Activated B cell treated with CpG ODN at 0.5 μM for 24 hours (primary cell): ENCODE results near the gene SGK1. TPM values are rescaled to one million over a fixed set of nuclear protein-coding genes. Genes with fewer than 3 reads are reported as not detected.
"Not testable (repeated sequence)": the region's sequence is repeated elsewhere in the genome, so short reads cannot be mapped to it uniquely, and the experiment has no call there.

Experiments
- ATAC-seq: fragments of 200-7000 bp; cut with Tn5 transposase; one replicate; pipeline ENCODE4 v1.10.0; 2021; ENCODE audit warnings: low read depth, mild to moderate bottlenecking, moderate library complexity
- CTCF ChIA-PET: fragments of 350-600 bp; sonication (Branson Sonifier 250); formaldehyde crosslinking; loops from one replicate; lab custom pipeline; 2021; ENCODE audit warnings: antibody characterized with exemption; lab: Charles Lee
- POLR2A ChIA-PET: fragments of 350-600 bp; sonication (Branson Sonifier 250); formaldehyde crosslinking; loops from one replicate; lab custom pipeline; 2021; ENCODE audit warnings: antibody characterized with exemption; lab: Charles Lee
- DNase-seq: peaks from one replicate; pipeline ENCODE4 v3.0.0; 2022
- H3K27ac Mint-ChIP-seq: one replicate; pipeline ENCODE4 v1.8.0; 2020; ENCODE audit warnings: mixed read lengths
- H3K27me3 Mint-ChIP-seq: one replicate; pipeline ENCODE4 v1.8.0; 2021; ENCODE audit warnings: mixed read lengths
- H3K36me3 Mint-ChIP-seq: one replicate; pipeline ENCODE4 v1.8.0; 2021; ENCODE audit warnings: low read depth, mixed read lengths
- H3K4me1 Mint-ChIP-seq: one replicate; pipeline ENCODE4 v1.8.0; 2021; ENCODE audit warnings: mixed read lengths
- H3K4me3 Mint-ChIP-seq: one replicate; pipeline ENCODE4 v1.8.0; 2020; ENCODE audit warnings: mild to moderate bottlenecking, mixed read lengths
- H3K9me3 Mint-ChIP-seq: one replicate; pipeline ENCODE4 v1.8.0; 2020; ENCODE audit warnings: mixed read lengths
- CTCF ChIP-seq: fragments of 200-600 bp; IDR thresholded peaks from one replicate; pipeline ENCODE4 v1.8.0; 2022; ENCODE audit warnings: antibody characterized with exemption, mild to moderate bottlenecking
- intact Hi-C: fragments of 100-400 bp; cut with micrococcal nuclease; formaldehyde crosslinking; loops from one replicate; pipeline ENCODE4 v1.15.1; 2024
- total RNA-seq: library from RNA; stranded (reverse); gene quantifications from 2 replicates; pipeline ENCODE4 v1.2.3, GENCODE V29; 2022

Gene SGK1
- total RNA-seq, 1 donor from 2014 or later: 36.2 TPM

GRCh38 chr6:134328138-134328537 lies 10.2 kb upstream of the SGK1 start:
- H3K27ac Mint-ChIP-seq: no peak overlapping the region
- no peaks in the 10 kb centered on the region for H3K36me3 Mint-ChIP-seq
- intact Hi-C loops: no loop called here
- no peak for DNase-seq
- no peak for TF ChIP-seq CTCF
- H3K27me3 Mint-ChIP-seq: no peaks in the 10 kb centered on the region
- peaks cover 2% of the 10 kb centered on the region for H3K9me3 Mint-ChIP-seq
- ChIA-PET POLR2A (no interaction called here), CTCF (no interaction called here)
- no peaks in the 10 kb centered on the region for H3K4me1 Mint-ChIP-seq
- no peak overlapping the region for H3K4me3 Mint-ChIP-seq
- no peak for ATAC-seq

GRCh38 chr6:134326192-134326591 lies 8.3 kb upstream of the SGK1 start:
- DNase-seq, ATAC-seq, CTCF ChIA-PET, H3K36me3 Mint-ChIP-seq, H3K27me3 Mint-ChIP-seq, H3K4me1 Mint-ChIP-seq, H3K4me3 Mint-ChIP-seq, H3K9me3 Mint-ChIP-seq, H3K27ac Mint-ChIP-seq, intact Hi-C loops: not testable (repeated sequence)
- POLR2A ChIA-PET: interaction anchor here (0.6 kb wide), 1 partner anchor 194 kb away, joined by 3 read pairs; no protein-coding TSS in a partner anchor

- ChIA-PET POLR2A (no interaction called here), CTCF (interaction anchor here (0.8 kb wide), 1 partner anchor 11 kb away, joined by 3 read pairs; no protein-coding TSS in a partner anchor)
- TF ChIP-seq CTCF: no peak
- no peak overlapping the region for H3K27ac Mint-ChIP-seq
- H3K4me1 Mint-ChIP-seq: no peaks in the 10 kb centered on the region
- no peaks in the 10 kb centered on the region for H3K36me3 Mint-ChIP-seq
- H3K4me3 Mint-ChIP-seq: no peak overlapping the region
- no peak for ATAC-seq
- peaks cover 7% of the 10 kb centered on the region for H3K9me3 Mint-ChIP-seq
- no peaks in the 10 kb centered on the region for H3K27me3 Mint-ChIP-seq
- intact Hi-C loops: no loop called here
- DNase-seq: no peak
Measured at GRCh38 chr6:134324766-134325165, 6.9 kb upstream of the SGK1 start.

GRCh38 chr6:134324141-134324540 lies 6.2 kb upstream of the SGK1 start:
- H3K27me3 Mint-ChIP-seq: no peaks in the 10 kb centered on the region
- no peaks in the 10 kb centered on the region for H3K36me3 Mint-ChIP-seq
- ATAC-seq (no peak), DNase-seq (no peak)
- intact Hi-C loops: no loop called here
- no peak overlapping the region for H3K4me3 Mint-ChIP-seq
- H3K9me3 Mint-ChIP-seq: peaks cover 8% of the 10 kb centered on the region
- no peak overlapping the region for H3K27ac Mint-ChIP-seq
- H3K4me1 Mint-ChIP-seq: no peaks in the 10 kb centered on the region
- TF ChIP-seq CTCF: no peak
- ChIA-PET CTCF (no interaction called here), POLR2A (no interaction called here)

GRCh38 chr6:134323698-134324097 lies 5.8 kb upstream of the SGK1 start:
- Mint-ChIP-seq H3K36me3 (no peaks in the 10 kb centered on the region), H3K9me3 (peaks cover 8% of the 10 kb centered on the region), H3K4me3 (no peak overlapping the region), H3K4me1 (no peaks in the 10 kb centered on the region), H3K27me3 (no peaks in the 10 kb centered on the region), H3K27ac (no peak overlapping the region)
- POLR2A ChIA-PET: interaction anchor here (0.9 kb wide), 1 partner anchor 29 kb away, joined by 5 read pairs; no protein-coding TSS in a partner anchor
- CTCF ChIA-PET: no interaction called here
- TF ChIP-seq CTCF: no peak
- ATAC-seq (no peak), DNase-seq (no peak)
- intact Hi-C loops: no loop called here

GRCh38 chr6:134323294-134323693 lies 5.4 kb upstream of the SGK1 start:
- no peak for DNase-seq
- H3K27ac Mint-ChIP-seq: no peak overlapping the region
- peaks cover under 1% of the 10 kb centered on the region for H3K4me1 Mint-ChIP-seq
- H3K4me3 Mint-ChIP-seq: no peak overlapping the region
- intact Hi-C loops: no loop called here
- CTCF ChIA-PET: no interaction called here
- POLR2A ChIA-PET: interaction anchor here (0.9 kb wide), 1 partner anchor 28 kb away, joined by 5 read pairs; no protein-coding TSS in a partner anchor
- no peaks in the 10 kb centered on the region for H3K36me3 Mint-ChIP-seq
- peaks cover under 1% of the 10 kb centered on the region for H3K27me3 Mint-ChIP-seq
- ATAC-seq: no peak
- TF ChIP-seq CTCF: no peak
- H3K9me3 Mint-ChIP-seq: peaks cover 8% of the 10 kb centered on the region
